Type B pancreatic cell (in vitro differentiated cells): ENCODE measurements around the gene NR4A2. TPM values are rescaled to one million over a fixed set of nuclear protein-coding genes. Genes with fewer than 3 reads are reported as not detected.
A peak's percentile ranks its signal among the peaks of the same experiment; 100 is the strongest.

Experiments
- DNase-seq: peaks from one replicate; pipeline ENCODE4 v3.0.0; 2021; ENCODE audit warnings: mixed read lengths; ENCODE audit not compliant: unreplicated experiment; ENCODE audit errors: extremely low spot score
- H3K27ac Mint-ChIP-seq: 2 replicates; pipeline ENCODE4 v1.8.0; 2021; ENCODE audit warnings: mild to moderate bottlenecking, mixed read lengths
- H3K27me3 Mint-ChIP-seq: 2 replicates; pipeline ENCODE4 v1.8.0; 2021; ENCODE audit warnings: mixed read lengths
- H3K36me3 Mint-ChIP-seq: 2 replicates; pipeline ENCODE4 v1.8.0; 2021; ENCODE audit warnings: mixed read lengths
- H3K4me1 Mint-ChIP-seq: one replicate; pipeline ENCODE4 v1.8.0; 2021; ENCODE audit warnings: mixed read lengths; ENCODE audit not compliant: unreplicated experiment
- H3K4me3 Mint-ChIP-seq: 2 replicates; pipeline ENCODE4 v1.8.0; 2021; ENCODE audit warnings: mild to moderate bottlenecking, mixed read lengths
- H3K9me3 Mint-ChIP-seq: 2 replicates; pipeline ENCODE4 v1.8.0; 2021; ENCODE audit warnings: mixed read lengths
- CTCF ChIP-seq: fragments of 200-600 bp; sonication (generic); conservative IDR thresholded peaks from 2 replicates; pipeline ENCODE4 v1.5.0; 2021; ENCODE audit warnings: antibody characterized with exemption, mild to moderate bottlenecking
- total RNA-seq: library from RNA; stranded (reverse); gene quantifications from 2 replicates; pipeline ENCODE4 v1.2.1, GENCODE V29; 2021; ENCODE audit warnings: low replicate concordance

Gene NR4A2
- total RNA-seq, 1 donor from 2014 or later, result 4.4 TPM

- H3K27me3 Mint-ChIP-seq, result peaks cover 92% of the 10 kb centered on the region
- peaks cover 3% of the 10 kb centered on the region for H3K4me1 Mint-ChIP-seq
- H3K4me3 Mint-ChIP-seq, result peak overlapping the region; percentile 79
- no peak for TF ChIP-seq CTCF
- peak overlapping the region; percentile 37 for H3K27ac Mint-ChIP-seq
- no peak for DNase-seq
- peaks cover 11% of the 10 kb centered on the region for H3K36me3 Mint-ChIP-seq
- H3K9me3 Mint-ChIP-seq, result no peaks in the 10 kb centered on the region
Measured at GRCh38 chr2:156322051-156322685, 10.4 kb downstream of the NR4A2 start.

GRCh38 chr2:156321243-156321904, 11.1 kb downstream of the NR4A2 start:
- Mint-ChIP-seq H3K36me3 (peaks cover 11% of the 10 kb centered on the region), H3K27ac (no peak overlapping the region), H3K27me3 (peaks cover 89% of the 10 kb centered on the region), H3K4me3 (peak overlapping the region; percentile 88), H3K9me3 (no peaks in the 10 kb centered on the region), H3K4me1 (peaks cover 3% of the 10 kb centered on the region)
- TF ChIP-seq CTCF, result no peak
- DNase-seq, result no peak

- Mint-ChIP-seq H3K4me3 (peak overlapping the region; percentile 88), H3K36me3 (peaks cover 5% of the 10 kb centered on the region), H3K9me3 (no peaks in the 10 kb centered on the region), H3K27ac (no peak overlapping the region), H3K27me3 (peaks cover 86% of the 10 kb centered on the region), H3K4me1 (peaks cover 3% of the 10 kb centered on the region)
- no peak for DNase-seq
- TF ChIP-seq CTCF, result peak; percentile 3
Measured at GRCh38 chr2:156320486-156321098, 11.9 kb downstream of the NR4A2 start.

- H3K4me3 Mint-ChIP-seq, result peak overlapping the region; percentile 88
- TF ChIP-seq CTCF, result peak; percentile 20
- H3K4me1 Mint-ChIP-seq, result peaks cover 3% of the 10 kb centered on the region
- H3K27ac Mint-ChIP-seq, result no peak overlapping the region
- H3K36me3 Mint-ChIP-seq, result no peaks in the 10 kb centered on the region
- H3K9me3 Mint-ChIP-seq, result no peaks in the 10 kb centered on the region
- no peak for DNase-seq
- peaks cover 81% of the 10 kb centered on the region for H3K27me3 Mint-ChIP-seq
Measured at GRCh38 chr2:156319811-156320485, 12.6 kb downstream of the NR4A2 start.

- Mint-ChIP-seq H3K27me3 (peaks cover 72% of the 10 kb centered on the region), H3K4me3 (no peak overlapping the region), H3K27ac (no peak overlapping the region), H3K4me1 (peaks cover 3% of the 10 kb centered on the region), H3K9me3 (no peaks in the 10 kb centered on the region), H3K36me3 (no peaks in the 10 kb centered on the region)
- no peak for TF ChIP-seq CTCF
- DNase-seq, result no peak
Measured at GRCh38 chr2:156317631-156318030, 14.9 kb downstream of the NR4A2 start.
